Peyer's patch (tissue), 4 donors: ENCODE data around the gene FUT1.

Experiments used
- CTCF ChIP-seq, 6 experiments: fragments of 450-650 bp in 4 of 6; fragments of 200-600 bp in 2 of 6; sonication (generic) in 1 of 6; IDR thresholded peaks; one replicate each; pipeline ENCODE4 v1.5.1; 2017 to 2019; ENCODE audit warnings: antibody characterized with exemption in 6 of 6, mild to moderate bottlenecking in 3 of 6, moderate library complexity in 1 of 6
- POLR2A ChIP-seq, 2 donors: fragments of 450-650 bp; IDR thresholded peaks; one replicate each; pipeline ENCODE4 v1.5.1; 2017; ENCODE audit warnings: antibody characterized with exemption in 2 of 2, mild to moderate bottlenecking in 2 of 2, moderate library complexity in 2 of 2

- no peak for TF ChIP-seq CTCF (IDR thresholded peaks at IDR 0.05)
- TF ChIP-seq POLR2A (IDR thresholded peaks at IDR 0.05) = no peak
These were observed 4.7 kb upstream of the FUT1 start for GRCh38 chr19:48757089-48757675.
